IMR-90 (cell line): ENCODE measurements around the gene GAREM1. TPM values are rescaled to one million over a fixed set of nuclear protein-coding genes. Genes with fewer than 3 reads are reported as not detected.

Source experiments
- ATAC-seq: fragments of 200-7000 bp; cut with Tn5 transposase; 2 replicates; pipeline ENCODE4 v1.9.1; 2020; ENCODE audit warnings: low read depth, mild to moderate bottlenecking, moderate library complexity
- BruUV-seq: library from RNA; stranded (reverse); fragments of 400-500 nt; replicated peaks from 2 replicates; lab custom pipeline; 2021; lab: Mats Ljungman, UMichigan
- CTCF ChIA-PET: fragments of 300-600 bp; formaldehyde crosslinking; extraction: SDS; loops from one replicate; lab custom pipeline; 2021; ENCODE audit warnings: antibody characterized with exemption; lab: Yijun Ruan, JAX
- POLR2A ChIA-PET: fragments of 300-600 bp; sonication (Branson Sonifier 250); formaldehyde crosslinking; loops from one replicate; lab custom pipeline; 2022; ENCODE audit warnings: antibody characterized with exemption; ENCODE audit not compliant: unreplicated experiment; lab: Charles Lee
- DNase-seq: peaks from one replicate; pipeline ENCODE4 v3.0.0; 2013
- H2AFZ ChIP-seq: replicated peaks from 2 replicates; pipeline ENCODE3; 2013; ENCODE audit warnings: low read length, mild to moderate bottlenecking; ENCODE audit not compliant: poor library complexity
- H2AK5ac ChIP-seq: 2 replicates; pipeline ENCODE4 v1.6.1; 2013; ENCODE audit warnings: low read depth, low read length, inconsistent platforms
- H2AK9ac ChIP-seq: replicated peaks from 2 replicates; pipeline ENCODE3; 2013; ENCODE audit warnings: mild to moderate bottlenecking, low read depth, low read length, moderate library complexity; ENCODE audit not compliant: poor library complexity
- H2BK120ac ChIP-seq: 2 replicates; pipeline ENCODE4 v1.6.1; 2013; ENCODE audit warnings: low read depth, low read length, inconsistent platforms
- H2BK15ac ChIP-seq: 3 replicates; pipeline ENCODE4 v1.6.1; 2013; ENCODE audit warnings: low read depth, low read length, inconsistent platforms
- H2BK20ac ChIP-seq: 2 replicates; pipeline ENCODE4 v1.6.1; 2013; ENCODE audit warnings: low read depth, mild to moderate bottlenecking, inconsistent platforms, low read length, moderate library complexity
- H2BK5ac ChIP-seq: 2 replicates; pipeline ENCODE4 v1.6.1; 2013; ENCODE audit warnings: mild to moderate bottlenecking, low read depth, low read length, inconsistent platforms; ENCODE audit not compliant: poor library complexity, severe bottlenecking
- H3K14ac ChIP-seq: replicated peaks from 2 replicates; pipeline ENCODE4 v1.6.1; 2013; ENCODE audit warnings: low read depth, low read length, inconsistent platforms
- H3K18ac ChIP-seq: 2 replicates; pipeline ENCODE4 v1.6.1; 2013; ENCODE audit warnings: low read depth, low read length, control low read depth
- H3K23ac ChIP-seq: 2 replicates; pipeline ENCODE4 v1.6.1; 2013; ENCODE audit warnings: low read depth, low read length, inconsistent platforms
- H3K27ac ChIP-seq: 2 replicates; pipeline ENCODE4 v1.5.1; 2013; ENCODE audit warnings: mild to moderate bottlenecking, control low read depth, low read length; ENCODE audit not compliant: insufficient read depth
- H3K27me3 ChIP-seq: 2 replicates; pipeline ENCODE4 v1.6.1; 2013; ENCODE audit warnings: low read length; ENCODE audit not compliant: control insufficient read depth, insufficient read depth
- H3K36me3 ChIP-seq: 2 replicates; pipeline ENCODE4 v1.6.1; 2013; ENCODE audit warnings: low read length, mixed read lengths; ENCODE audit not compliant: control insufficient read depth, insufficient read depth
- H3K4ac ChIP-seq: 2 replicates; pipeline ENCODE4 v1.6.1; 2013; ENCODE audit warnings: low read depth, low read length, inconsistent platforms
- H3K4me1 ChIP-seq: 2 replicates; pipeline ENCODE4 v1.6.1; 2013; ENCODE audit warnings: low read length, mixed read lengths; ENCODE audit not compliant: control insufficient read depth, insufficient read depth
- H3K4me2 ChIP-seq: 2 replicates; pipeline ENCODE4 v1.6.1; 2013; ENCODE audit warnings: low read depth, mild to moderate bottlenecking, control low read depth, low read length, moderate library complexity
- H3K4me3 ChIP-seq: 2 replicates; pipeline ENCODE4 v1.5.1; 2013; ENCODE audit warnings: low read depth, mild to moderate bottlenecking, control low read depth, low read length, moderate library complexity; ENCODE audit not compliant: insufficient read depth
- H3K56ac ChIP-seq: 2 replicates; pipeline ENCODE4 v1.6.1; 2013; ENCODE audit warnings: low read length, inconsistent platforms; ENCODE audit not compliant: insufficient read depth; ENCODE audit errors: extremely low read depth
- H3K79me1 ChIP-seq, 2 experiments: 2 replicates each; pipeline ENCODE4 v1.6.1; 2013; ENCODE audit warnings: low read length in 2 of 2, inconsistent platforms in 1 of 2, low read depth in 1 of 2
- H3K9ac ChIP-seq: 2 replicates; pipeline ENCODE4 v1.6.1; 2013; ENCODE audit warnings: low read depth, low read length, control low read depth
- H3K9me1 ChIP-seq: 2 replicates; pipeline ENCODE4 v1.6.1; 2013; ENCODE audit warnings: low read length, inconsistent platforms; ENCODE audit not compliant: insufficient read depth
- H3K9me3 ChIP-seq: 2 replicates; pipeline ENCODE4 v1.6.1; 2013; ENCODE audit warnings: low read length; ENCODE audit not compliant: control insufficient read depth, insufficient read depth
- H4K20me1 ChIP-seq: 2 replicates; pipeline ENCODE4 v1.6.1; 2013; ENCODE audit warnings: low read length, inconsistent platforms; ENCODE audit not compliant: insufficient read depth
- H4K5ac ChIP-seq: 2 replicates; pipeline ENCODE4 v1.6.1; 2013; ENCODE audit warnings: mild to moderate bottlenecking, low read depth, low read length, control low read depth
- H4K8ac ChIP-seq, 2 experiments: 2 replicates each; pipeline ENCODE4 v1.6.1; 2013; ENCODE audit warnings: low read depth in 2 of 2, low read length in 2 of 2, control low read depth in 1 of 2, inconsistent platforms in 1 of 2
- H4K91ac ChIP-seq: 2 replicates; pipeline ENCODE4 v1.6.1; 2013; ENCODE audit warnings: low read depth, low read length, inconsistent platforms; ENCODE audit not compliant: insufficient read depth
- BHLHE40 ChIP-seq: fragments of 150-350 bp; IDR thresholded peaks from 2 replicates; pipeline ENCODE4 v1.6.1; 2016; ENCODE audit warnings: mild to moderate bottlenecking, low read depth, low read length
- CHD1 ChIP-seq: IDR thresholded peaks from 2 replicates; pipeline ENCODE4 v1.6.1; 2012; ENCODE audit warnings: low read depth, low read length, improper control_type of control experiment
- ELK1 ChIP-seq: fragments of 150-350 bp; IDR thresholded peaks from 2 replicates; pipeline ENCODE4 v1.6.1; 2016; ENCODE audit warnings: low read depth, mild to moderate bottlenecking, low read length, moderate library complexity, borderline replicate concordance
- FOS ChIP-seq: fragments of 150-350 bp; IDR thresholded peaks from 2 replicates; pipeline ENCODE4 v1.6.1; 2016; ENCODE audit warnings: low read depth, low read length
- MAZ ChIP-seq: IDR thresholded peaks from 2 replicates; pipeline ENCODE4 v1.6.1; 2012; ENCODE audit warnings: low read depth, mild to moderate bottlenecking, low read length, improper control_type of control experiment, moderate library complexity, borderline replicate concordance
- NFE2L2 ChIP-seq: fragments of 150-350 bp; IDR thresholded peaks from 2 replicates; pipeline ENCODE4 v1.6.1; 2016; ENCODE audit warnings: low read depth, mild to moderate bottlenecking, low read length
- RFX5 ChIP-seq: IDR thresholded peaks from 2 replicates; pipeline ENCODE4 v1.8.0; 2012; ENCODE audit warnings: low read depth, mild to moderate bottlenecking, low read length, moderate library complexity
- SMC3 ChIP-seq: fragments of 150-350 bp; IDR thresholded peaks from 2 replicates; pipeline ENCODE4 v1.6.1; 2016; ENCODE audit warnings: low read depth, mild to moderate bottlenecking, antibody characterized with exemption, low read length, moderate library complexity
- USF2 ChIP-seq: fragments of 150-350 bp; IDR thresholded peaks from 2 replicates; pipeline ENCODE4 v1.6.1; 2017; ENCODE audit warnings: mild to moderate bottlenecking, antibody characterized with exemption, low read length, low read depth
- WGBS, 2 experiments: methylation state at CpG; one replicate each; pipeline versions ENCODE4 v1.1.5 to v1.1.7; 2013; ENCODE audit warnings: missing lambda C conversion rate in 2 of 2; ENCODE audit not compliant: insufficient read length in 1 of 2; ENCODE audit errors: extremely low coverage in 2 of 2; 5-methylcytosine and 5-hydroxymethylcytosine counted together
- dilution Hi-C: fragments of 300-500 bp; cut with HindIII; formaldehyde crosslinking; loops from one replicate; pipeline ENCODE4 v1.14.3; 2018; ENCODE audit warnings: low sequenced_read_pairs; ENCODE audit not compliant: unreplicated experiment
- in situ Hi-C: fragments of 300-500 bp; cut with MboI; formaldehyde crosslinking; loops from 3 replicates; pipeline ENCODE4 v1.14.3; 2019; ENCODE audit warnings: low sequenced_read_pairs, inconsistent platforms, mixed read lengths
- intact Hi-C: fragments of 100-400 bp; cut with micrococcal nuclease; formaldehyde crosslinking; loops from 2 replicates; pipeline ENCODE4 v1.10.0; 2022
- polyA plus RNA-seq, 3 experiments: library from polyadenylated mRNA; depleted of rRNA; stranded (reverse); fragments of >200 nt; gene quantifications; 2 replicates each; pipeline ENCODE4 v1.2.3, GENCODE V29; 2012; ENCODE audit warnings: low replicate concordance in 1 of 3
- total RNA-seq: library from RNA; depleted of rRNA; stranded (reverse); fragments of >200 nt; gene quantifications from 2 replicates; pipeline ENCODE4 v1.2.3, GENCODE V29; 2012

Gene GAREM1
- total and polyA plus RNA-seq, 2 of the 4 experiments (the other 2 are of a cell fraction): 1.4 to 2.3 TPM

GRCh38 chr18:32332708-32333107 lies 138.0 kb downstream of the GAREM1 start:
- no peak overlapping the region for H2AK9ac ChIP-seq
- no peak for ATAC-seq
- H3K4ac ChIP-seq: peak overlapping the region; percentile 23; the same call in 1 of the 2 replicates
- H4K5ac ChIP-seq: no peak overlapping the region
- no peak overlapping the region for H3K4me2 ChIP-seq
- no peak overlapping the region for H2AFZ ChIP-seq
- no peaks in the 10 kb centered on the region for H3K79me1 ChIP-seq
- H3K27me3 ChIP-seq: no peaks in the 10 kb centered on the region
- dilution Hi-C loops: no loop called here
- intact Hi-C loops: no loop called here
- H4K20me1 ChIP-seq: no peaks in the 10 kb centered on the region
- no peak overlapping the region for H3K18ac ChIP-seq
- no peak for DNase-seq
- H3K23ac ChIP-seq: no peak overlapping the region
- TF ChIP-seq BHLHE40: no peak
- TF ChIP-seq ELK1: no peak
- TF ChIP-seq NFE2L2: no peak
- no peak for TF ChIP-seq FOS
- no peak for TF ChIP-seq SMC3
- no peak for TF ChIP-seq USF2
- TF ChIP-seq RFX5: no peak
- TF ChIP-seq MAZ: no peak
- TF ChIP-seq CHD1: no peak
- H4K91ac ChIP-seq: no peak overlapping the region
- no peak overlapping the region for H2BK120ac ChIP-seq
- BruUV-seq: no TSS peak
- no peaks in the 10 kb centered on the region for H3K9me1 ChIP-seq
- H3K14ac ChIP-seq: no peak overlapping the region
- no peaks in the 10 kb centered on the region for H3K36me3 ChIP-seq
- H3K56ac ChIP-seq: no peak overlapping the region
- H3K27ac ChIP-seq: no peak overlapping the region
- no peak overlapping the region for H2AK5ac ChIP-seq
- POLR2A ChIA-PET: no interaction called here
- no peak overlapping the region for H2BK20ac ChIP-seq
- H3K4me3 ChIP-seq: no peak overlapping the region
- H2BK15ac ChIP-seq: no peak overlapping the region
- WGBS, 2 experiments: 90% methylated on average over 2 of the region's 5 CpGs; no CpG with 5 or more reads in 1 of the 2 experiments
- no peaks in the 10 kb centered on the region for H3K9me3 ChIP-seq
- H4K8ac ChIP-seq: no peak overlapping the region
- in situ Hi-C loops: no loop called here
- no peak overlapping the region for H2BK5ac ChIP-seq
- CTCF ChIA-PET: no interaction called here
- H3K4me1 ChIP-seq: peaks cover 6% of the 10 kb centered on the region; the same call in 1 of the 2 replicates
- H3K9ac ChIP-seq: no peak overlapping the region
